PFSK-1 (cell line): Measurements from ENCODE around the gene CD300E.

Experiments
- FOXP2 ChIP-seq: optimal IDR thresholded peaks from 2 replicates; pipeline ENCODE3; 2011; ENCODE audit warnings: borderline replicate concordance, control low read depth, inconsistent platforms; ENCODE audit not compliant: insufficient read depth; ENCODE audit errors: extremely low read length, extremely low read depth
- POLR2AphosphoS5 ChIP-seq: IDR thresholded peaks from 2 replicates; pipeline ENCODE4 v1.6.1; 2012; ENCODE audit warnings: low read depth, mild to moderate bottlenecking, control low read depth, low read length, moderate library complexity
- SIN3A ChIP-seq: IDR thresholded peaks from 2 replicates; pipeline ENCODE4 v1.6.1; 2012; ENCODE audit warnings: mild to moderate bottlenecking, low read length, moderate library complexity, borderline replicate concordance; ENCODE audit not compliant: insufficient read depth
- TAF1 ChIP-seq: IDR thresholded peaks from 2 replicates; pipeline ENCODE4 v1.6.1; 2012; ENCODE audit warnings: low read length, control low read depth, borderline replicate concordance; ENCODE audit not compliant: insufficient read depth
- TF ChIP-seq, protein P1 (sequence below), 2 experiments: IDR thresholded peaks; 2 replicates each; pipeline versions ENCODE4 v1.6.1 to v1.8.0; 2011 to 2012; ENCODE audit warnings: low read depth in 2 of 2, low read length in 2 of 2, control low read depth in 1 of 2, inconsistent platforms in 1 of 2, mild to moderate bottlenecking in 1 of 2, moderate library complexity in 1 of 2; ENCODE audit not compliant: insufficient read depth in 1 of 2

The CD300E gene

GRCh38 chr17:74601944-74602572 is 21.5 kb downstream of the CD300E start:
- TF ChIP-seq, protein P1, sequence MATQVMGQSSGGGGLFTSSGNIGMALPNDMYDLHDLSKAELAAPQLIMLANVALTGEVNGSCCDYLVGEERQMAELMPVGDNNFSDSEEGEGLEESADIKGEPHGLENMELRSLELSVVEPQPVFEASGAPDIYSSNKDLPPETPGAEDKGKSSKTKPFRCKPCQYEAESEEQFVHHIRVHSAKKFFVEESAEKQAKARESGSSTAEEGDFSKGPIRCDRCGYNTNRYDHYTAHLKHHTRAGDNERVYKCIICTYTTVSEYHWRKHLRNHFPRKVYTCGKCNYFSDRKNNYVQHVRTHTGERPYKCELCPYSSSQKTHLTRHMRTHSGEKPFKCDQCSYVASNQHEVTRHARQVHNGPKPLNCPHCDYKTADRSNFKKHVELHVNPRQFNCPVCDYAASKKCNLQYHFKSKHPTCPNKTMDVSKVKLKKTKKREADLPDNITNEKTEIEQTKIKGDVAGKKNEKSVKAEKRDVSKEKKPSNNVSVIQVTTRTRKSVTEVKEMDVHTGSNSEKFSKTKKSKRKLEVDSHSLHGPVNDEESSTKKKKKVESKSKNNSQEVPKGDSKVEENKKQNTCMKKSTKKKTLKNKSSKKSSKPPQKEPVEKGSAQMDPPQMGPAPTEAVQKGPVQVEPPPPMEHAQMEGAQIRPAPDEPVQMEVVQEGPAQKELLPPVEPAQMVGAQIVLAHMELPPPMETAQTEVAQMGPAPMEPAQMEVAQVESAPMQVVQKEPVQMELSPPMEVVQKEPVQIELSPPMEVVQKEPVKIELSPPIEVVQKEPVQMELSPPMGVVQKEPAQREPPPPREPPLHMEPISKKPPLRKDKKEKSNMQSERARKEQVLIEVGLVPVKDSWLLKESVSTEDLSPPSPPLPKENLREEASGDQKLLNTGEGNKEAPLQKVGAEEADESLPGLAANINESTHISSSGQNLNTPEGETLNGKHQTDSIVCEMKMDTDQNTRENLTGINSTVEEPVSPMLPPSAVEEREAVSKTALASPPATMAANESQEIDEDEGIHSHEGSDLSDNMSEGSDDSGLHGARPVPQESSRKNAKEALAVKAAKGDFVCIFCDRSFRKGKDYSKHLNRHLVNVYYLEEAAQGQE (IDR thresholded peaks at IDR 0.05; ENCODE audit: insufficient read depth in 1 of 2, low read depth in 2 of 2, low read length in 2 of 2): no peak
- no peak for TF ChIP-seq SIN3A
- TF ChIP-seq TAF1: no peak
- no peak for TF ChIP-seq FOXP2
- no peak for TF ChIP-seq POLR2AphosphoS5

GRCh38 chr17:74599448-74599939 is 24.0 kb downstream of the CD300E start:
- TF ChIP-seq SIN3A: no peak

GRCh38 chr17:74599023-74599399 is 24.5 kb downstream of the CD300E start:
- TF ChIP-seq FOXP2: no peak
- TF ChIP-seq, protein P1 (IDR thresholded peaks at IDR 0.05; ENCODE audit: insufficient read depth in 1 of 2, low read depth in 2 of 2, low read length in 2 of 2): no peak
- no peak for TF ChIP-seq SIN3A
- no peak for TF ChIP-seq POLR2AphosphoS5
- no peak for TF ChIP-seq TAF1

DNA sequence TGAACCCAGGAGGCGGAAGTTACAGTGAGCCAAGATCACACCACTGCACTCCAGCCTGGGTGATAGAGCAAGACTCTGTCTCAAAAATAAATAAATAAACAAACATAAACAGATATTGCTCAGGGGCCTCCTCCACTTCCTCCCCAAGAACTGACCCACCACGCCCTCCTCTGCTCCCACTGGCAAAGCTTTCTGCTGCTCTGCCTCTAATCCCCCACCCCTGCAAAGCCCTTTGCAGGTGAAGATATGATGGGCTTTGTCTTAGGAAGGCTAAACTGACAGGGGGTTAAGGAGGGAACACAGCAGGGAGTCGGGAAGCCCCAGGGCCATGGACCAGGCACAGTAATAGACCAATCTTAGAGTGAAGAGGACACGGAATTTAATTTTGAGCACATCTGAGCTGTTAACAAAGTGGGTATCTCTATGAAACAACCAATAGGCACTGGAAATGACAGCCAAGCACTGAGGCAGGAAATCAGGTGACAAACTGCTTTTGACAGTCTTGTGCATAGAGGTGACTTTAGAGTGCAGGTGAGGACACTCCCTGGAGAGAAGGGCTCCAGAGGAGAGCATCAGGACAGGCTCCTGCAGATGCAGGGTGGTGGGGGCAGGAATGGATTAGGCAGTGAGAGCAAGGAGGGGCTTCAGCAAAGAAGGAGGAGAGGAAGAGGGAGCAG is 25.1 kb downstream of the CD300E start:
- TF ChIP-seq TAF1 (no peak), FOXP2 (no peak), POLR2AphosphoS5 (no peak), SIN3A (no peak)
- TF ChIP-seq, protein P1 (IDR thresholded peaks at IDR 0.05; ENCODE audit: insufficient read depth in 1 of 2, low read depth in 2 of 2, low read length in 2 of 2): no peak

- TF ChIP-seq SIN3A (no peak), FOXP2 (no peak), POLR2AphosphoS5 (no peak), TAF1 (no peak)
- TF ChIP-seq, protein P1 (IDR thresholded peaks at IDR 0.05; ENCODE audit: insufficient read depth in 1 of 2, low read depth in 2 of 2, low read length in 2 of 2): no peak
Observed at GRCh38 chr17:74597069-74597790, 26.3 kb downstream of the CD300E start.
